A549 treated with AZD9567 at 1 μM for 4 hours (cell line): ENCODE measurements around the gene SLC45A3. TPM values are rescaled to one million over a fixed set of nuclear protein-coding genes. Genes with fewer than 3 reads are reported as not detected.

ENCODE experiments used
- total RNA-seq: library from RNA; stranded (reverse); fragments of 200-300 nt; extraction: Qiagen RNA extraction; gene quantifications from 5 replicates; pipeline ENCODE4 v1.2.3, GENCODE V29; 2022; ENCODE audit not compliant: insufficient read depth

Gene SLC45A3, protein sequence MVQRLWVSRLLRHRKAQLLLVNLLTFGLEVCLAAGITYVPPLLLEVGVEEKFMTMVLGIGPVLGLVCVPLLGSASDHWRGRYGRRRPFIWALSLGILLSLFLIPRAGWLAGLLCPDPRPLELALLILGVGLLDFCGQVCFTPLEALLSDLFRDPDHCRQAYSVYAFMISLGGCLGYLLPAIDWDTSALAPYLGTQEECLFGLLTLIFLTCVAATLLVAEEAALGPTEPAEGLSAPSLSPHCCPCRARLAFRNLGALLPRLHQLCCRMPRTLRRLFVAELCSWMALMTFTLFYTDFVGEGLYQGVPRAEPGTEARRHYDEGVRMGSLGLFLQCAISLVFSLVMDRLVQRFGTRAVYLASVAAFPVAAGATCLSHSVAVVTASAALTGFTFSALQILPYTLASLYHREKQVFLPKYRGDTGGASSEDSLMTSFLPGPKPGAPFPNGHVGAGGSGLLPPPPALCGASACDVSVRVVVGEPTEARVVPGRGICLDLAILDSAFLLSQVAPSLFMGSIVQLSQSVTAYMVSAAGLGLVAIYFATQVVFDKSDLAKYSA
- total RNA-seq = 3.9 to 5.5 TPM (median 5.0 TPM) in 5 replicates

DNA sequence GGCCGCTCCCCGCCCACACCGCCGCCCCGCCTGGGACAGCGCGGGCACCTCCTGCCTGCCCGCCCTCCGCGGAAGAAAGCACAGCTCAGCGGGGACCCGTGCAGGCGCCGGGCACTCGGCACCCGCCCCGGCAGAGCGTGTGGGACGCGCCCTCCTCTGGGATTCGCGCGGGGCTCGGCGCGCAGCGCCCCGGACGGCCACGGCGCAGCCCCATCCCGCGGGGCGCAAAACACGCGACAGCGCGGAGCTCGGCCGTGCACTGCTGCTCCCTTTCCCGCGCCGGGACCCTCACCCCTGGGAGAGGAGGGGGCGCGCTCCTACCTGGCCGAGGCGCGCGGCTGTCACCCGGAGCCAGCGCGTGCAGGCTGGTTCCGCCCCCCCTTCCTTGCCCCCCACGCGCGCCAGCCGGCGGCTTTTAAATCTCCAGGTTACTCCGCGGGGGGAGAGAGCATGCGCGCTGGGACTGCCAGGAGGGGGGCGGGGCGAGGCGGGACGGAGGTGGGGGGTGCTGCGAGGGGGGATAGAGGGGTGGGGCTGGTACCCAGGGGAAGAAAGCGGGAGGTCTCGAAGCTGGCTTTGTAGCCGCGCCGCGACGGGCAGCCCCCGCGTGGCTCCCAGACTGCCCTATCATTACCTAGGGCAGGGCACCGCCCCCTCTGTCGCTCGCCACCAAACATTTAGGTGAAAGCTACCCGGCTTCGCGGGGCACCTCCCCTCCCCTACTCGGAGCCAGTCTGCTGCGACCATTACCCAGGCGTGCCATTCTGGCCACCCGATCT lies at the start of gene SLC45A3:
Gene SLC45A3 (minus strand): TSS at position 437 of the 779 bp plus-strand sequence. CDS start 15,853 bp downstream, outside the sequence.

DNA sequence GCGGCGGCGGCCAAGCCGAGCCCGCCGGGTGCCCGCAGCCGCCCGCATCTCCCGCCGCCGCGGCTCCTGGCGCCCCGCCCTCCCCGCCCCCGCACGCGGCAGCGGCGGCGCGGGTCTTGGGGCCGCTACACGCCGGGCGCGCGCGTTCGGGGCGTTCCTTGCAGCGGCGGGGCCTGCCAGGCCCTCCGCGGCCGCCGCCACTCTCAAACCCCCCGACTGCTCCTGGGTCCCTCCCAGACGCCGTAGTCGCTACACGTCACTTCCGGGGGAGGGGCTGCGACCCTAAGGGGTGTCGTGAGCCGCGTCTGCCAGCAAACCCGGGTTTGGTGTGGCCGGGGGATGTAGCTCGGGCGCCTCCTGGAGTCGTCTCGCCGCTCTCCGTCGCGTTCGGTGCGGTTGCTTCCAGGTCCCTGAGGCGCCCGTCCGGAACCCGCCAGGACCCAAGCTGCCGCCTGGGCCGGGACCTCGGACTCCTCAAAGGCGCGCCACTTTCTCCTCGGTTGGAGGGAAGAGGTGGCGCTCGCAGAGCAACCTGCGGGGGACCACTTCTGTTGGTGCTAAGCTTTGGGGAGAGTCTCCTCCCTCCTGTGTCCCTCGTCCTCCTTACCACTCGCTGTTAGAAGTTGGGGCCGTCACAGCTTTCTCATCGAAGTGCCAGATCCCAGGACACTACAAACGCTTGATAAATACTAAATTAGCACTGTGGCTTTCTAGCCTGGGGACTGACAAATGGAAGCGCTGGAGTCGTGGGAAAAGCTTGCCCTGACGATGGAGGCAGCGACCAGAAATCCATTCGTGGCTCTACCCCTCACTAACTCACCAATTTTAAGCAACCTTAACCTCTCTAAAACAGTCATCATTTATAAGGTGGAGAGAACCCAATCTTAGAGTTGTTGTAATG lies 48.3 kb downstream of the SLC45A3 start, which contains the start of gene ELK4:
Gene ELK4 (minus strand): TSS at position 244 of the 901 bp plus-strand sequence. CDS start 8,129 bp downstream, outside the sequence.

Other genes starting within 250 kb of the SLC45A3 start
- not detected in 5 replicates for gene BLACAT1, start 224.5 kb downstream of the SLC45A3 start, total RNA-seq
- gene CDK18, start 175.8 kb downstream of the SLC45A3 start, total RNA-seq = 0.92 to 1.2 TPM (median 1.1 TPM) in 4 of 5 replicates, not detected in the other
- gene ELK4, start 48.5 kb downstream of the SLC45A3 start, total RNA-seq = 6.0 to 13.4 TPM (median 6.8 TPM) in 5 replicates
- gene NUCKS1, start 69.7 kb upstream of the SLC45A3 start, total RNA-seq = 106 to 118 TPM (median 110 TPM) in 5 replicates
- 8.7 to 10.7 TPM (median 9.4 TPM) in 5 replicates for gene RAB29, start 95.0 kb upstream of the SLC45A3 start, total RNA-seq
- 15.2 to 23.9 TPM (median 22.9 TPM) in 5 replicates for gene SLC41A1, start 132.7 kb upstream of the SLC45A3 start, total RNA-seq
- gene PM20D1, start 169.6 kb upstream of the SLC45A3 start, total RNA-seq = not detected in 5 replicates